HepG2 (cell line): ENCODE measurements around the gene PRDM11.

Experiments used
- FOXM1 ChIP-seq: sonication (generic); formaldehyde crosslinking; IDR thresholded peaks from 2 replicates; pipeline ENCODE4 v1.5.0; 2020; ENCODE audit warnings: missing genetic modification reagents
- HDAC6 ChIP-seq: fragments of 200-600 bp; sonication (generic); IDR thresholded peaks from 2 replicates; pipeline ENCODE4 v1.7.0; 2017; ENCODE audit warnings: mild to moderate bottlenecking, antibody characterized with exemption, low read length, low read depth
- IRX3 ChIP-seq: sonication (generic); formaldehyde crosslinking; IDR thresholded peaks from 2 replicates; pipeline ENCODE4 v1.8.1; 2023; ENCODE audit warnings: mild to moderate bottlenecking, low read depth, missing genetic modification reagents, borderline replicate concordance
- NFE2L2 ChIP-seq: fragments of 150-350 bp; IDR thresholded peaks from 2 replicates; pipeline ENCODE4 v1.6.1; 2014; ENCODE audit warnings: low read length
- RCOR2 ChIP-seq: IDR thresholded peaks from 2 replicates; pipeline ENCODE4 v1.6.1; 2016; ENCODE audit warnings: missing biosample characterization, missing genetic modification reagents
- TCF12 ChIP-seq, 2 experiments: fragments of 450-650 bp in 1 of 2; sonication (generic) in 1 of 2; formaldehyde crosslinking in 1 of 2; IDR thresholded peaks; 2 replicates each; pipeline versions ENCODE4 v1.6.1 to v1.8.0; 2017 to 2022; ENCODE audit warnings: antibody characterized with exemption in 1 of 2, mild to moderate bottlenecking in 1 of 2, missing genetic modification reagents in 1 of 2, moderate library complexity in 1 of 2

- TF ChIP-seq IRX3 (CRISPR knock-in tag) (no peak), HDAC6 (no peak), NFE2L2 (no peak), FOXM1 (CRISPR knock-in tag) (no peak), TCF12 (IDR thresholded peaks at IDR 0.05) (no peak), TCF12 (CRISPR knock-in tag; IDR thresholded peaks at IDR 0.05) (no peak), RCOR2 (CRISPR knock-in tag) (no peak)
Observed at GRCh38 chr11:45155627-45156180, 9.3 kb downstream of the PRDM11 start.
